HG02884 (cell line): ENCODE results near the gene TRIM27.
"Not testable (repeated sequence)": the region's sequence is repeated elsewhere in the genome, so short reads cannot be mapped to it uniquely, and the experiment has no call there.

Experiments used
- ATAC-seq: cut with Tn5 transposase; IDR thresholded peaks from one replicate; pipeline ENCODE4 v1.9.1; 2021; ENCODE audit warnings: mild to moderate bottlenecking, moderate library complexity; ENCODE audit not compliant: unreplicated experiment

The TRIM27 gene

DNA sequence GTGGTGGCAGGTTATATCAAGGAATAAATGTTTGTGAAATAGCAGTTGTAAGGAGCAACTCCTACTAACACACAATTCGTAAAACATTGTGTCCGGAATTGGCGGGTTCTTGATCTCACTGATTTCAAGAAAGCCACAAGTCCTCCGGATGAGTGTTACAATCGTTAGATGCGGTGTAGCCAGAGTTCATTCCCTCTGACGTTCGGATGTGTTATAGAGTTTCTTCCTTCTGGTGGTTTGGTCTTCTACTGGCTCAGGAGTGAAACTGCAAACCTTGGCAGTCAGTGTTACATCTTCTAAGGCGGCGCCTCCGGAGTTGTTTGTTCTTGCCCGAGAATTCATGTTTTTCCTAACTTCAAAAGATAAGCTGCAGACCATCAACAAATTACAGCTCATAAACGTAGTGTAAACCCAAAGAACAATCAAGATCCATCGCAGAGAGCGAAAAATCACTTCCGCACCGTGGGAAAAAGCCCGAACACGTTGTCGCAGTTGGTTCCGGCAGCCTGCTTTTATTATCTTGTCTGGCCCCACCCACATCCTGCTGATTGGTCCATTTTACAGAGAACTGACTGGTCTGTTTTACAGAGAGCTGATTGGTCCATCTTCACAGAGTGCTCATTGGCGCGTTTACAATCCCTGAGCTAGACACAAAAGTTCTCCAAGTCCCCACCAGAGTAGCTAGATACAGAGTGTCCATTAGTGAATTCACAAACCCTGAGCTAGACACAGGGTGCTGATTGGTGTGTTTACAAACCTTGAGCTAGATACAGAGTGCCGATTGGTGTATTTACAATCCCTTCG lies 58.2 kb downstream of the TRIM27 start:
- no peak for ATAC-seq

DNA sequence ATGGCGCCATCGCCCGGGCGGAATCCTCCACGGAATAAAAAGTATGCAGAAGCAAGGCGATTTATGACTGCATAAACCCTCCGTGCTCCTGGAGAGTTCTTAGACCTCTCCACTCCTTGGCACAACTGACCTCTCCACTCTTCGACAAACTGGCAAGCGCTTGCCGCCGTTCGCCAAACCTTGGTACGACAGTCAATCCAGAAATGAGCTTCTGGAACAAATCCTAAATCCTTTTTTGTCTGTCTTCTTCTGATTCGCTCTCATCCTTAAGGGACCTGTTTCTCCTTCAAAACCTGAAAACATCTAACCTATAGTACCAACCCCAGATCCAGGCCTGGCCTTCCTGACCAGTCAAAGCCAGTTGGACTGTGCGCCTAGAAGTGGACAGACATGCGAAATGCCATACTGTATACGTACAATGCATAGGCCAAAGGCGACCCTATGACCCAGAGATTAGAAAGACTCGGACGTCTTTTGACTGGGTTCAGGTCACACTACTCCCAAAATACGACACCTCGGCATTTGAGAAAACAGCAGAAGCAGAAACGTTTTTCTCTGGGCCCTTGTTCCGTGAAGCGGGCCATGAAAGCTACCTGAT lies 59.4 kb downstream of the TRIM27 start:
- ATAC-seq, result no peak

DNA sequence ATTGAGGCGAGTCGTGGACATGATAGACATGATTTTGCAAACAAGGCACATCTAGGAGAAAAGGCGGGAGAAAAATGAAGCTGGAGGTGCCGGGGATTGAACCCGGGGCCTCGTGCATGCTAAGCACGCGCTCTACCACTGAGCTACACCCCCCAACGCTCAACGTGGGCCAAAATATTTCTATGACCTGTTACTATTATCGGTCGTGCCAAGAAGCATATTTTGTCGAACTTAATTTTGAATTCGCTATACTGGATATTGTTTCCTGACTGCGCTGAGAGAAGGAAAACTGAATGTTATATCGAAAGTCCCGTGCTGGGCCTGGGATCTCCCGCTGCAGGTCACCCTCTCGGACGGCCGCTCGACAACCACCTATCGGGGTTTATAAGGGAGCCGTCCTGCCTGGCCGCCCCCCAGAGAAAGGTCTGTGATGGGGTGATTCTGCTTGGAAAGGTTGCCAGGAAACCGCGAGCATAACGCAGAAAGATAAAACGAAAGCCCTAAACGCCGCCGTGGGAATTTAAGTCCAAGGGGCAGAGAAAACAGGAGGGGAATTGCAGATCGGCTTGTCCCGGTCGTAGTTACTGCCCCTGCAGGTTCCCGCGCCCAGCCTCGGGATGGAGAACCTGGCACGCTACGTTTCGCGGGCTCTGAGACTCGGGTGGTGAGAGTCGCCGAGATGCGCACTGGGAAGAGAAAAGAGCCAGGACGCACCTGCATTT lies 60.0 kb downstream of the TRIM27 start:
- no peak for ATAC-seq

DNA sequence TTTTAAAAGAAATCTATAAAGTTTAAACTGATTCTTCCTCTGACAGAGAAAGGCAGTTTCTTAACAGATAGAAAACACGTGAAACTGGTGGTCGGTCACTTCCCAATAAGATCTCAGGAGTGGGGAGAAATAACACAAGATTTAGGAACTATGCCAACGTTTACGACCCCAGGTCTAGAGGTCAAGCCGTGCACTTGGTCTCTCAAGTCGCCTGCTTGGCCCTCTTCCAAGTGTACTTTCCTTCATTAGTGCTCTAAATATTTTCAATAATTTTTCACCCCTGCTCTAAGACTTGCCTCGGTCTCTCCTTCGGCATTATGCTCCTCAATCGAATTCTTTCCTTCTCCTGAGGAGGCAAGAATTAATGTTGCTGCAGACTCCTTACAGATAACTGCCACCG lies 61.7 kb downstream of the TRIM27 start:
- no peak for ATAC-seq

DNA sequence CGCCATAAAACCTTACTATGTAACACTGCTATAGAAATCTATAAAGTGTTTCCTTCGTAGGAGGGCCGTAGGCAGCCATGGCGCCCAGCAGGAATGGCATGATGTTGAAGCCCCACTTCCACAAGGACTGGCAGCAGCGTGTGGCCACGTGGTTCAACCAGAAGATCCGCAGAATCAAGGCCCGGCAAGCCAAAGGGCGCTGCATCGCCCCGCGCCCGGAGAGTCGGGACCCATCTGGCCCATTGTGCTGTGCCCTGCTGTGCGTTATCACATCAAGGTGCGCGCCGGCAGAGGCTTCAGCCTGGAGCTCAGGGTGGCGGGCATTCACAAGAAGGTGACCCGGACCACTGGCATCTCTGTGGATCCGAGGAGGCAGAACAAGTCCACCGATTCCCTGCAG lies 62.4 kb downstream of the TRIM27 start:
- ATAC-seq, result no peak

DNA sequence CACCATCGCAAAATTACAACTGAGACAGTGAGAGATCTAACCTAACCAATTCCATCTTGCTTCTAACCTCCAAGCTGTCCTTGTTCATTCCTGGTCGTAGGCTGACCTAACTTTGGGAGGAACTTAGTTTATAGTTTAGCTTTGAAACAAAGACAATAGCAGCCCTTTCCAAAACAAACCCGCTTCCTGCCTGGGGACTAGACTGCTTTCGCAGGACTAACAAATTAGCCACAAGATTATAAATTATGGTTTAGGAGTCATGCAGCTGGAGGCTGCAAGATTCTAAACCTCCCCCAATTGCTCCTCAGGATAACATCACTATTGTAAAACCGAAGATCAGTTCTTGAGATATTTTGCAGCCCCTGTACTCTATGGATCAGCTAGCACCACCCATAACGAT lies 63.2 kb downstream of the TRIM27 start:
- ATAC-seq, result no peak

DNA sequence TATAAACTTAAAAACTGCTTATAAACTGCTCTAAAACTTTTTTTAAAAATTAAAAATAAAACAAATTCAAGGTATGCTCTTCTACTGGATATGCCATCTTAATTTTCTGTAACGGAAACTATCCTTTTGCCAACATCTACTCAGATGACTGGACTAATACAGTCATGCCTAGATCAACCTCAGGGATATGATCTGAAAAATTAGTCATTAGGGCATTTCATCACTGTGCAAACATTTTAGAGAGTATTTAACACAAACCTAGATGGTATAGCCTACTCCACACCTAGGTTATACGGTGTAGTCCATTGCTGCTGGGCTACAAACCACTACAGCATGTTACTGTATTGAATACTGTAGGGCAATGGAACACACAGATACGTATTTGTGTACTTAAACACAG lies 64.8 kb downstream of the TRIM27 start:
- no peak for ATAC-seq

DNA sequence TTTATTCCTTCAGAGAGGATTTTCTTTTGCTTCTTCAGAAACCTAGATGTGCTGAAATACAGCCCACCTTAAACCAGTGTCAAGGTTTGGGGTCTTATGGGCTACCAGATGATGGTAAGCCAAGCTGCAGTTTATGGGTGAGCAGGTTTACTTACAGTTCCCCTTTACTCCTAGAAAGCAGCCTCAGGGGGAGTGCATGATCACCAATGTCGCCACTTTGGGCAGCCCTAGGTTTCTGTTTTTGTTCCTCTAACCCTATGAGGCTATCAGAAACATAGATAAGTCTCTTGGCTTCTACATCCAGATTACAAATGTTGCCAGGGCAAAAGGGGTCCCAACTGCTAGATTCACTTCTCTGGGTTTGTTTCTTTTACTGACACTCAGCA lies 67.2 kb downstream of the TRIM27 start:
- no peak for ATAC-seq

DNA sequence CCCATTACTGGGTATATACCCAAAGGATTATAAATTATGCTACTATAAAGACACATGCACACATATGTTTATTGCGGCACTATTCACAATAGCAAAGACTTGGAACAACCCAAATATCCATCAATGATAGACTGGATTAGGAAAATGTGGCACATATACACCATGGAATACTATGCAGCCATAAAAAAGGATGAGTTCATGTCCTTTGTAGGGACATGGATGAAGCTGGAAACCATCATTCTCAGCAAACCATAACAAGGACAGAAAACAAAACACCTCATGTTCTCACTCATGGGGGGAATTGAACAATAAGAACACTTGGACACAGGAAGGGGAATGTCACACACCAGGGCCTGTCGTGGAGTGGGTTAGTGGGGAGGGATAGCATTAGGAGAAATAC lies 69.4 kb downstream of the TRIM27 start:
- not testable (repeated sequence) for ATAC-seq
